ENCODE measurements around the gene DOCK2. TPM values are rescaled to one million over a fixed set of nuclear protein-coding genes. Genes with fewer than 3 reads are reported as not detected.

DOCK2 gene
- polyA plus RNA-seq, 1 experiment, result 2.0 TPM

DNA sequence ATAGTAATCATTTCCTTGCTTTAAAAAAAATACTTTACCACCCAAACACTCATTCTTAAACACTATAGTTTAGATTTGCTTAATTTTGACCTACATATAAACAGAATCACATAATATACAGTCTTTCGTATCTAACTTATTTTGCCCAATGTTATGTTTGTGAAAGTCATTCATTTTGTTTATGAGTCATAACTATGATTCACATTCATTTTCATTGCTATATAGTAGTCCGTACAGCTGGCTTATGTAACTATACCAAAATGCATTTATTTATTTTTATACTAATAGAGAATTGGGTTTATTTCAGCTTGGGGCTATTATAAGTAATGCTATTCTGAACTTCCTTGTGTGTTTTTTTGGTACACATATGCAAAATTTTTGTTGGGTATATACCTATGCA, 434.7 kb downstream of the DOCK2 start:
- Histone ChIP-seq H3K27me3 (ENCODE audit: control insufficient read depth, insufficient read depth, low read length) (no peaks in the 10 kb centered on the region), H3K36me3 (ENCODE audit: control insufficient read depth, insufficient read depth, low read length) (no peaks in the 10 kb centered on the region), H3K4me3 (ENCODE audit: low read depth, low read length) (no peak overlapping the region)
- no peak for DNase-seq (ENCODE audit: low read depth)
- TF ChIP-seq, protein P1, sequence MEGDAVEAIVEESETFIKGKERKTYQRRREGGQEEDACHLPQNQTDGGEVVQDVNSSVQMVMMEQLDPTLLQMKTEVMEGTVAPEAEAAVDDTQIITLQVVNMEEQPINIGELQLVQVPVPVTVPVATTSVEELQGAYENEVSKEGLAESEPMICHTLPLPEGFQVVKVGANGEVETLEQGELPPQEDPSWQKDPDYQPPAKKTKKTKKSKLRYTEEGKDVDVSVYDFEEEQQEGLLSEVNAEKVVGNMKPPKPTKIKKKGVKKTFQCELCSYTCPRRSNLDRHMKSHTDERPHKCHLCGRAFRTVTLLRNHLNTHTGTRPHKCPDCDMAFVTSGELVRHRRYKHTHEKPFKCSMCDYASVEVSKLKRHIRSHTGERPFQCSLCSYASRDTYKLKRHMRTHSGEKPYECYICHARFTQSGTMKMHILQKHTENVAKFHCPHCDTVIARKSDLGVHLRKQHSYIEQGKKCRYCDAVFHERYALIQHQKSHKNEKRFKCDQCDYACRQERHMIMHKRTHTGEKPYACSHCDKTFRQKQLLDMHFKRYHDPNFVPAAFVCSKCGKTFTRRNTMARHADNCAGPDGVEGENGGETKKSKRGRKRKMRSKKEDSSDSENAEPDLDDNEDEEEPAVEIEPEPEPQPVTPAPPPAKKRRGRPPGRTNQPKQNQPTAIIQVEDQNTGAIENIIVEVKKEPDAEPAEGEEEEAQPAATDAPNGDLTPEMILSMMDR (IDR thresholded peaks at IDR 0.05; ENCODE audit: insufficient read depth, low read depth, low read length), result no peak
- CTCF ChIA-PET, result interaction anchor here (0.7 to 2.1 kb wide), 22 partner anchors 7 to 491 kb away, joined by 3 to 35 read pairs (median 4); partner anchors contain the start of gene INSYN2B
- POLR2A ChIA-PET, result no interaction called here

DNA sequence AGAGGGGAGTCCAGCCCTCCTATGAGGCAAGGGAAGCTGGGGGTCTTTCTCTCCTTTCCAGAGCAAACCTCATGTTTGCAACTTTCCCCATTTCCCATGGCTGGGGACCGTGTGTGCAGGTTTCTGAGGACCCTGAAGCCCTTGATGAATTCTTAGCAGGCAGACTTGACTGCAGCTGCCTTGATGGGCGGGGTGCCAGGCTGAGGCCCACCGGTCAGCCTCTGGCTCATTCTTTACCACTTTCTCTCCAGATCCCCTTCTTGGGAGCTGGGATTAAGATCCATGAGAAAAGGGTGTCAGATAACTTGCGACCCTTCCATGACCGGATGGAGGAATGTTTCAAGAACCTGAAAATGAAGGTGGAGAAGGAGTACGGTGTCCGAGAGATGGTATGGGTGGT, 438.6 kb downstream of the DOCK2 start:
- DNase-seq (ENCODE audit: low read depth), result no peak
- ChIA-PET CTCF (no interaction called here), POLR2A (no interaction called here)
- TF ChIP-seq, protein P1 (IDR thresholded peaks at IDR 0.05; ENCODE audit: insufficient read depth, low read depth, low read length), result no peak
- H3K27me3 ChIP-seq (ENCODE audit: control insufficient read depth, insufficient read depth, low read length), result no peaks in the 10 kb centered on the region
- H3K4me3 ChIP-seq (ENCODE audit: low read depth, low read length), result no peak overlapping the region
- no peaks in the 10 kb centered on the region for H3K36me3 ChIP-seq (ENCODE audit: control insufficient read depth, insufficient read depth, low read length)

DNA sequence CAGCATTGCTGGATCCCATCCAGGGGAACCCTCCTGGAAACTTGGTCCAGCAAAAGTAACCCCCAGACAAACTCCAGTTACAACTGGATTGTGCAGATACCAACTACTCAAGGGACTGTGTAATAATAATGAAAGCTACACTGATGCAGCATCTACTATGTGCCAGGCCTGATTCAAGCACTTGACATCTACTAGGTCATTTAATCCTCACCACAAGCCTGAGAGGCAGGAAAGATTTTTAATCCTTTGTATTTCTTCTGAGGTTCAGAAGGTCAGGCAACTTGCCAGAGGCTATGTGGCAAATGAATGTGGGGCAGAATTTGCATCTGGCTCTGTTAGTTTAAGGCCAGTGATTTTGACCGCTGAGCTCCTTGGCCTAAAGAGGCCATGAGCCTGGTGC, 439.1 kb downstream of the DOCK2 start:
- Histone ChIP-seq H3K36me3 (ENCODE audit: control insufficient read depth, insufficient read depth, low read length) (no peaks in the 10 kb centered on the region), H3K27me3 (ENCODE audit: control insufficient read depth, insufficient read depth, low read length) (no peaks in the 10 kb centered on the region), H3K4me3 (ENCODE audit: low read depth, low read length) (no peak overlapping the region)
- DNase-seq (ENCODE audit: low read depth), result no peak
- POLR2A ChIA-PET, result no interaction called here
- CTCF ChIA-PET, result no interaction called here
- TF ChIP-seq, protein P1 (IDR thresholded peaks at IDR 0.05; ENCODE audit: insufficient read depth, low read depth, low read length), result no peak

DNA sequence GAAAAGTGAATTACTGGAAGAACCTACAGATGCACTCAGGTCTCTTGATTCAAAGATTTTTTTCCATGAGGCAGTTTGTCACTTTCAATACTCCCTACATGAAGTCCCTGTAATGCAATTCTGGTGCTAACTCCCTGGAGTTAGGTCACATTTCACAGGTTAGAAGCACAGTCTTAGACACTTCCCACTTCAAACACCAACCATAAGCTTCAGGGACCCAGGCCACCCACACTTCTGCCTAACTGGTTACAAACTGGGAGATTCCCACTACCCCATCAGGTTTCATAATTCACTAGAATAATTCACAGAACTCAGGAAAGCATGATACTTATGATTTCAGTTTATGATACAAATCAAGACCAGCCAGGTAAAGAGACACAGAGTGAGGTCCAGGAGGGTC, 439.7 kb downstream of the DOCK2 start:
- Histone ChIP-seq H3K4me3 (ENCODE audit: low read depth, low read length) (no peak overlapping the region), H3K36me3 (ENCODE audit: control insufficient read depth, insufficient read depth, low read length) (no peaks in the 10 kb centered on the region), H3K27me3 (ENCODE audit: control insufficient read depth, insufficient read depth, low read length) (no peaks in the 10 kb centered on the region)
- TF ChIP-seq, protein P1 (IDR thresholded peaks at IDR 0.05; ENCODE audit: insufficient read depth, low read depth, low read length), result no peak
- DNase-seq (ENCODE audit: low read depth), result no peak
- ChIA-PET POLR2A (no interaction called here), CTCF (no interaction called here)

DNA sequence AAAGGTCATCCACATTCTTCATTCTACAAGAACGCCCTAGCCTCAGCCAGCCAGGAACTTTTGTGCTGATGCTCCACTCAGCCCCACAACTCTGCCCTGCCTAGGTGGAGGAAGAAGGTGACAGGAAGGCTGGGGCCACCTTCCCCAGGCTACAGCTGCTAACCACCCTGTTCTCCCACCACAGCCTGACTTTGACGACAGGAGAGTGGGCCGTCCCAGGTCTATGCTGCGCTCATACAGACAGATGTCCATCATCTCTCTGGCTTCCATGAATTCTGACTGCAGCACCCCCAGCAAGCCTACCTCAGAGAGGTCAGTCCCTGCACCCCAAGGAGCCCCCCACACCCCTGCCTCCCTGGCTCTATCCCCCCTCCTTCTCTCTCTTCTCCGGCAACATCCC, 440.5 kb downstream of the DOCK2 start:
- Histone ChIP-seq H3K27me3 (ENCODE audit: control insufficient read depth, insufficient read depth, low read length) (no peaks in the 10 kb centered on the region), H3K4me3 (ENCODE audit: low read depth, low read length) (no peak overlapping the region), H3K36me3 (ENCODE audit: control insufficient read depth, insufficient read depth, low read length) (no peaks in the 10 kb centered on the region)
- TF ChIP-seq, protein P1 (IDR thresholded peaks at IDR 0.05; ENCODE audit: insufficient read depth, low read depth, low read length), result no peak
- CTCF ChIA-PET, result no interaction called here
- no peak for DNase-seq (ENCODE audit: low read depth)
- POLR2A ChIA-PET, result no interaction called here
